Small intestine (tissue), 7 donors: Measurements from ENCODE around the gene SP140. TPM values are rescaled to one million over a fixed set of nuclear protein-coding genes. Genes with fewer than 3 reads are reported as not detected.
A peak's percentile ranks its signal among the peaks of the same experiment; 100 is the strongest.
"Not testable (repeated sequence)": the region's sequence is repeated elsewhere in the genome, so short reads cannot be mapped to it uniquely, and the experiment has no call there.

Experiments used
- DNase-seq, 2 donors: peaks; one replicate each; pipeline versions ENCODE4 v3.0.0 to v3.0.0-alpha.2; 2013
- FAIRE-seq: peaks from 2 replicates; lab custom pipeline; 2012; peaks lifted over from hg19 to GRCh38; lab: Jason Lieb, UNC
- H3K27ac ChIP-seq, 3 donors: one replicate each; pipeline ENCODE4 v1.5.1; 2013; ENCODE audit warnings: low read length in 2 of 3, mild to moderate bottlenecking in 2 of 3, control low read depth in 1 of 3, inconsistent platforms in 1 of 3, low read depth in 1 of 3, moderate library complexity in 1 of 3
- H3K27me3 ChIP-seq, 3 donors: one replicate each; pipeline ENCODE4 v1.6.1; 2013; ENCODE audit warnings: low read length in 3 of 3, inconsistent platforms in 1 of 3; ENCODE audit not compliant: control insufficient read depth in 3 of 3, insufficient read depth in 3 of 3
- H3K36me3 ChIP-seq, 3 donors: one replicate each; pipeline ENCODE4 v1.6.1; 2013; ENCODE audit warnings: low read length in 3 of 3, inconsistent platforms in 1 of 3, low read depth in 1 of 3, mild to moderate bottlenecking in 1 of 3, moderate library complexity in 1 of 3; ENCODE audit not compliant: control insufficient read depth in 3 of 3, insufficient read depth in 2 of 3
- H3K4me1 ChIP-seq, 3 donors: one replicate each; pipeline ENCODE4 v1.6.1; 2013; ENCODE audit warnings: low read length in 2 of 3, inconsistent platforms in 1 of 3, low read depth in 1 of 3, mild to moderate bottlenecking in 1 of 3, moderate library complexity in 1 of 3; ENCODE audit not compliant: control insufficient read depth in 3 of 3, insufficient read depth in 2 of 3
- H3K4me3 ChIP-seq, 3 donors: one replicate each; pipeline ENCODE4 v1.5.1; 2013; ENCODE audit warnings: low read length in 3 of 3, control low read depth in 1 of 3, inconsistent platforms in 1 of 3, low read depth in 1 of 3, mild to moderate bottlenecking in 1 of 3, moderate library complexity in 1 of 3
- H3K9me3 ChIP-seq, 2 donors: one replicate each; pipeline ENCODE4 v1.6.1; 2013; ENCODE audit warnings: low read depth in 1 of 2, low read length in 1 of 2; ENCODE audit not compliant: control insufficient read depth in 2 of 2, insufficient read depth in 1 of 2
- WGBS, 3 donors: extraction: QIAGEN DNeasy Blood & Tissue Kit; methylation state at CpG; one replicate each; pipeline ENCODE4 v1.1.7; 2013; 5-methylcytosine and 5-hydroxymethylcytosine counted together
- polyA plus RNA-seq, 4 donors: library from polyadenylated mRNA; stranded (reverse) in 3 of 4; unstranded in 1 of 4; fragments of 200-250 nt in 3 of 4; fragments of 120-200 nt in 1 of 4; gene quantifications; one replicate each; pipeline versions ENCODE4 v1.2.1 to v1.2.3, GENCODE V29; 2013
- donor health status: healthy with polysubstance abuse.
- donor health status: control.
- donor health status: control.
- donor health status: Bipolar disorder and iron deficiency.
- donor health status: healthy.

Gene SP140
- polyA plus RNA-seq, 4 donors: 1.5 to 3.0 (median 1.5) TPM; not detected in 1

DNA sequence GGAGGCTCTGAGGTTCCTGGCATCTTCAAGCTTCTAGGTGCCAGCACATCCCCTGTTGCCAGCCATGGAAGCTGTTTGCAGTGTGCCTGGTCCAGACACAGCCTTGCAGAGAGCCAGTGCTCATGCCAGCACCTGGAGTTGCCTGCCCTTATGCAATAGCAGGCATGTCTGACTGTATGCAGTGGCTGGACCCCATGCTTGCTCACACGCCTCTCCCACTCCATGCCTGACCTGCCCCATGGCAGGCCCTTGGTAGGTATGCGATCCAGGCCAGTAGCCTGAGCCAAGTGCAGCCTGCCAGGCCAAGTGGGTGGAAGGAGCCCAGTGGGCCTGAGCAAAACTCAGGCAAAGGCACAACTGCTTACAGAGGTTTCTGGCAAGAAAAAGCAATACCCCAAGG lies 81.9 kb downstream of the SP140 start:
- Histone ChIP-seq H3K27ac (no peak overlapping the region), H3K9me3 (peaks cover 0 to 11% of the 10 kb centered on the region in 2 donors), H3K4me1 (no peaks in the 10 kb centered on the region), H3K4me3 (no peak overlapping the region), H3K36me3 (no peaks in the 10 kb centered on the region), H3K27me3 (no peaks in the 10 kb centered on the region)
- 91 to 96% (median 95%) methylated on average over 2 of the region's 2 CpGs for WGBS, 3 donors
- FAIRE-seq (no peak), DNase-seq (no peak)

DNA sequence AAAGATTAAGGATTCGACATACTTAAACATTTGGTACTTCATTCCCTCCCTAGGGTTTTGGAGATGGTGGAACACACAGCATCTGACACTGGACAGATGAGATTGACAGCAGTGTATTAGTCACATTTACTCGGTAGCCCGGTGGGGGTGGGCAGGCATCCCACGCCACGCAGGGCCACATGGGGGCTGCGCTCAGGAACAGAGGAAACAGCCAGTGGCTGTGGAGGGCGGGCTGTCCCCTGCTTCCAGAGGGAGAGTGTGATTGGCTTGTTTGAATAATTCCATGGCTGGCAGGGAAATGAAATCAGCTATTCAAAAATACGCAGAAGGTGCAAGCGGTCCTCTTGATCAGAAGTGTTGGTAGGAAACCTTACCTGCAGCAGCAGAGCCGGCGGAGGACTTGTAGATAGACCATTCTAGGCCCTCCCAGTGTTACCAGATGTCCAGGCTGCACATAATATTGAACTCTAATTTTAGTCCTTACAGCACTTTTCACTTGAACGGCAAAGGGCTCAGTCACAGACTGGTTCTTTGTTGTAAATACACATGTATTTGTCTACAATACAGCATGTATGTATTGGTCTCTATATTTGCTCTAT lies 83.0 kb downstream of the SP140 start:
- Histone ChIP-seq H3K9me3 (peaks cover 0 to 11% of the 10 kb centered on the region in 2 donors), H3K27me3 (no peaks in the 10 kb centered on the region), H3K27ac (no peak overlapping the region), H3K36me3 (no peaks in the 10 kb centered on the region), H3K4me3 (no peak overlapping the region), H3K4me1 (no peaks in the 10 kb centered on the region)
- FAIRE-seq (no peak), DNase-seq (no peak)
- WGBS, 3 donors: 92 to 94% (median 93%) methylated on average over 12 of the region's 12 CpGs

DNA sequence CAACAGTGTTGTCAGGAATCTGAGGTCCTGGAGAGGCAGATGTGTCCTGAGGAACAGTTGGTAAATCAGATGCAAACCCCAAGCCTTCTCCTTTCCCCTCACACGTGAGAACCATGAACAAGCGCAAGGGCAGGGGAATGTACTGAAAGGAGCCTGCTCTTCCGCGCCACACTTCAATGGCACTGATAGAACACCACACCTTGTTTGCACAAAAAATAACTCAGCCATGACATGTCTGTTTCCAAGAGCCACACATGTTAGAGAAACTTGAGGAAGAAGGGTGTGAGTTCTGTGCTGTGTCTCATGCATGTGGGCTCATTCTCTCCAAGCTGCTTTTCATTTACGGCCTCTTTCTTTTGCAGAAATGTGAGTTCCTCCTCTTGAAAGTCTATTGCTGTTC lies 85.3 kb downstream of the SP140 start:
- H3K4me3 ChIP-seq, H3K4me1 ChIP-seq, H3K27me3 ChIP-seq, DNase-seq, FAIRE-seq, H3K36me3 ChIP-seq, H3K27ac ChIP-seq, H3K9me3 ChIP-seq: not testable (repeated sequence)
- WGBS, 3 donors: 93 to 100% (median 93%) methylated on average over 1 of the region's 5 CpGs

DNA sequence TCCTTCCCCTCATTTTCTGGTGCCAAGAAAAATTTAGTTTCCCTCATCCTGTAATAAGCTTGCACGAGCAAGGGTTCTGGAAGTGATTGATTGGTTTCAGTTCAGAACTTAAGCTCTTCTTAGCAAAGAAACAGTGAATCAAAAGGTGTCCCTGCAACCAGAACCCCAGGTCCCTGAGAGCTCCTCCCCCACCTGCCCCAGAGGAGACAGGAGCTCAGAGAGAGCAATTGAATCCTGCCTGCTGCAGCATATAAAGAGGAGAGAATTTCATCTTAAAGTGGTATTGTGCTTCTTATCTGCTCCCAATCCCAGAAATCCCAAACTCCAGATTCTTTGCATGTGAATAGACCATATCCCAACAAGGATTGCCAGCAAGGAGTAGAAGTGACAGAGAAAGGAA lies 86.1 kb downstream of the SP140 start:
- not testable (repeated sequence) for H3K36me3 ChIP-seq, H3K27me3 ChIP-seq, H3K4me1 ChIP-seq, FAIRE-seq, H3K9me3 ChIP-seq, H3K4me3 ChIP-seq, H3K27ac ChIP-seq, DNase-seq
- WGBS, 3 donors: 48 to 75% (median 72%) methylated on average over 1 of the region's 1 CpG

DNA sequence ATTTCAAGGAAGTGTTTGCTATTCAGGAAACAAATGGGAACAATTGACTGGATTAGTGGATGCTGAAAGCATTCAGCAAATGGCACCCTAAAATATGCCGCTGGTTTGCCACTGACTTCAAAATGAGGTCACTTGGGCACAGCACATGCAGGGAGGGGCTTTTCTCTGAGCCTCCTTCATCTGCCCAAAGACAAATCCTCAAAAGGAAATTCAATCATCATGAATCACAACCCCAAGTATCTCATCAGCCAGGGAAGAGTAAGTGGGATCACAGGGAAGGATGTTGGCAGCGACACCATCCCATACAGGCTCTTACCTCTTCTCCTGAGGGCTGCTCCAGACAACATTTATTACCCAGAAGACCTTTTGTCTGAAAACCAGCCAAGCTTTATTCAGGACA lies 87.1 kb downstream of the SP140 start:
- Histone ChIP-seq H3K27me3 (no peaks in the 10 kb centered on the region), H3K9me3 (no peaks in the 10 kb centered on the region), H3K4me3 (no peak overlapping the region), H3K27ac (no peak overlapping the region), H3K4me1 (no peaks in the 10 kb centered on the region), H3K36me3 (no peaks in the 10 kb centered on the region)
- 89 to 93% (median 89%) methylated on average over 2 of the region's 2 CpGs for WGBS, 3 donors
- FAIRE-seq (no peak), DNase-seq (no peak)

DNA sequence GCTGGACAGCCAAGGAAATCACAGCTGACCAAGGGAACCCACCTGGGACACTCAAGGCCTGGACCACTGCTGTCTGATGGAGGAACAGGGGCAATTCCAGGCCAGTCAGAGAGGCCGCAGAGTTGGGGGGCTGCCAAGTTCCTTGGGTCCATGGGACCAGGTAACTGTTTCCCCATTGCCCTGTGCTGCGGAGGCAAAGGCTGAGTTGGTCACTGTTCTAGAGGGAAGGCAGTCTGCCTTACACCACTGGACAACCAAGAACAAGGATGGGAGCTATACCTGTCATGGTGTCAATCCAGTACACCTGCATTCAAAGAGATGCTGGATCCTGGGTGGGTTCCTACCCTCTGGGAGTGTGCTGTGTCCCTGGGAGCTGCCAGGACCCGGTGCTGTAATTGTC lies 91.8 kb downstream of the SP140 start:
- Histone ChIP-seq H3K27ac (peak overlapping the region in 1 of 3 donors; percentile 47), H3K9me3 (peaks cover 0 to 14% of the 10 kb centered on the region in 2 donors), H3K4me1 (no peaks in the 10 kb centered on the region), H3K36me3 (no peaks in the 10 kb centered on the region), H3K27me3 (no peaks in the 10 kb centered on the region), H3K4me3 (no peak overlapping the region)
- FAIRE-seq (no peak), DNase-seq (no peak)
- whole genome bisulfite sequencing, 3 donors: 89 to 93% (median 92%) methylated on average over 3 of the region's 3 CpGs

- H3K4me1 ChIP-seq: no peaks in the 10 kb centered on the region
- 62 to 73% (median 63%) methylated on average over 6 of the region's 6 CpGs for WGBS, 3 donors
- no peaks in the 10 kb centered on the region for H3K36me3 ChIP-seq
- DNase-seq (peak in 1 of 2 donors; percentile 3), FAIRE-seq (no peak)
- no peaks in the 10 kb centered on the region for H3K27me3 ChIP-seq
- H3K4me3 ChIP-seq: no peak overlapping the region
- peak overlapping the region in 1 of 3 donors; percentile 70 for H3K27ac ChIP-seq
- peaks cover 0 to 24% of the 10 kb centered on the region in 2 donors for H3K9me3 ChIP-seq
These were observed 92.9 kb downstream of the SP140 start for GRCh38 chr2:230318190-230319121.

DNA sequence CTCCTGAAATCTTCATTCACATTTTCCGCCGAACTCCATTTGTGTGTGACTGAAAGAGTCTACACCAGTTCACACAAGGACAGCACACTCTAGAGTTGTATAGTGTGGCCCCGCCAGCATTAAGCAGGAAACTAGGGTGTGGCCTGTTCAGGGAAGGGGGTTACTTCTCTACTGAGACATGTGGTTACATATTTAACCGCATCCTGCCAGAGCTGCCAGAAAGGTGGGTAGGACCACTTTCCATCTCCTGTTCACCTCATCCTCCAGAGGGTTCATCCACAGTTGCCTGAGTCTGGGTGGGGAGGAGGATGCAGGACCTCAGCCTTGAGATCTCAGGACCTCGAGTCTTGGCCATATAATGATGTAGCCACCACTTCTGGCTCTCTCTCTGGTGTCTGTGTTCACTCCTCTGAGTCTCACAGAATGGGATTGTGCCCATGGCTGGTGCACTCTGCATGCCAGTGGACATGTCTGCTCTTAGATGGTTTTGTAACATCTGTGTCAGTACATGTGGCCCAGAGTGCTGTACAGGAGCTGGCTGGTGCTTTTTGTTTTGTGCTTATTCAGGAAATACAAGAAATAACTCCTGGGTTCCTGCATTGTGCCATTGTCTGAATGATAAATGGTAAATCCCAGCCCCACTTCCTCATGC lies 93.8 kb downstream of the SP140 start:
- DNase-seq: peak in 1 of 2 donors; percentile 67
- no peak for FAIRE-seq
- Histone ChIP-seq H3K4me1 (no peaks in the 10 kb centered on the region), H3K4me3 (no peak overlapping the region), H3K9me3 (peaks cover 0 to 26% of the 10 kb centered on the region in 2 donors), H3K27ac (peak overlapping the region in 1 of 3 donors; percentile 70), H3K27me3 (no peaks in the 10 kb centered on the region), H3K36me3 (no peaks in the 10 kb centered on the region)
- 61 to 74% (median 66%) methylated on average over 5 of the region's 5 CpGs for WGBS, 3 donors
